NCI-H2171 (cell line): ENCODE data around the gene C3orf20.
"Not testable (repeated sequence)": the region's sequence is repeated elsewhere in the genome, so short reads cannot be mapped to it uniquely, and the experiment has no call there.

Experiments used
- DNase-seq: peaks from one replicate; lab custom pipeline; 2025; lab: John Stamatoyannopoulos, UW

C3orf20 gene

GRCh38 chr3:14650193-14650592 is 24.7 kb upstream of the C3orf20 start:
- no peak for DNase-seq

DNA sequence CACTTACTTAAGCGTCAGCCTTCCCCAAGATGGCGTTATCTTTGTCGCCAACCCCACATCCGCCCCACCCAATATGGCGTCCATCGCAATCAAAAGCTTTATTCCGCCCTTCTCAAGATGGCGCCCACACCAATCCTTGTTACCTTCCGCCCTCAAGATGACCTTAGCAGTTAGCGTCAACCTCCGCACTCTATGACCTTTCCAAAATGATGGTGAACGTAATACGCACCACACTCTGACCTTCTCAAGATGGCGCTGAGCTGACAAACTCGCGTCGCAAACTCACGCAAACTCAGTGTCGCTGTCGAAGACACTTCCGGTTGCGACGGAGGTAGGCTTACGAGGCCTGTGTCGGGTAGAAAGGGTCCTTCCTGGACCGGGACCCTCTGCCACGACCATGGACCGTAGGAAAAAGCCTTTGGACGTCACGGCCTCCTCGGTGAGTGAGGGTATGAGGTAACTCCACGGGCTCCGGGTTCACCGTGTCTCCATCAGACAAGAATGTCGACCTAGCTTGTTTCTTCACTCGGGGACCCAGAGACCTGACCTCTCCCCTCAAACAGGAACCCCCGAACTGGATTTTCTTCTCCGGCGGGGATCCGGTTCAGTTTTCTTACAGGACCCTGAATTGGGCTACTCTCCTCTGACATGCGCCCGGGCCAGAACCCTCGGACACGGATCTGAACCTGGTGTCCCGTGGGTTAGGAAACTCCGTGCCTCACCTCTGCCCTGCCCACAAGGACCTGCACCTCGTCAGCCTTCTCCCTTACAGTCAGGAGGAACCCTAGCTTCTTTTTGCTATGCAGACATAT is 23.3 kb upstream of the C3orf20 start, which contains the start of gene CCDC174:
CCDC174 (plus strand) TSS at position 323 of the 812 bp plus-strand sequence; CDS start at position 398, 75 bp downstream.
- peak; percentile 91 for DNase-seq

- DNase-seq: not testable (repeated sequence)
These were observed 22.5 kb upstream of the C3orf20 start for GRCh38 chr3:14652360-14652907.

DNA sequence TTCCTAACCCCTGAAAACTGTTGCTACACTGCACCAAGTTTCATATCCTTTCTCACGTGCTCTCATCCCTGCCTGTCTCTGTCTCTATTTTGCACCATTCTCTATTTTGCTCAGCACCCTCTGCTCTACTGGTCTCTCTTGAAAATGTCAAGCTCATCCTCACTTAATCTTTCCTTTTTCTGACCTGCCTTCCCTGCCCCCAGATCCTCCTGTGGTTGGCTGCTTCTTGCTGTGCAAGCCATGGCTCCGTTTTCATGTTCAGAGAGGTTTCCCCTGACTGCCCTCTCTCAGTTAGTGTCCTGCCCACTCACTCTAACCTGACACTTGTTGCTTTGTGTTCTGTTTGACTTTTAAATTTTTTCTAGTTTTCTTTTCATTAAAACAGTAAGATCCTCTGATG is 17.4 kb upstream of the C3orf20 start:
- no peak for DNase-seq

DNA sequence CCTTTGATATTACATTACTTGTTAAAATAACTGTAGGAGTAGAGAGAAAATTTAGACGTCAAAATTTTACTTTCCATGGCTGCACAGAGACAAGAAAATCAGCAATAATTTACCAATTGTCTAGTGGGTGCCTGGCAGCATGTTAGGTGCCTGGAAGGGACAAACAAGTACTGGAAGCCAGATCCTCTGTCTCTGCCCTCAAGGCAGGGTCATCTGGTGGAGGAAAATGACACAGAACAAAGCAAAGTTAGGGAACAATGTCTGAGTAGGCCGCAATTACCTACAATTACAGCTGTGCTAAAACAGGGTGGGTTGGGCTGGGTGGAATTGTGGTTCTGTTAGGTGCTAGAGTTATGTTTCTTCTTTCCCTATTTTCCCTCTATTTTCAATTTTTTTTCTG is 16.0 kb upstream of the C3orf20 start:
- no peak for DNase-seq

DNA sequence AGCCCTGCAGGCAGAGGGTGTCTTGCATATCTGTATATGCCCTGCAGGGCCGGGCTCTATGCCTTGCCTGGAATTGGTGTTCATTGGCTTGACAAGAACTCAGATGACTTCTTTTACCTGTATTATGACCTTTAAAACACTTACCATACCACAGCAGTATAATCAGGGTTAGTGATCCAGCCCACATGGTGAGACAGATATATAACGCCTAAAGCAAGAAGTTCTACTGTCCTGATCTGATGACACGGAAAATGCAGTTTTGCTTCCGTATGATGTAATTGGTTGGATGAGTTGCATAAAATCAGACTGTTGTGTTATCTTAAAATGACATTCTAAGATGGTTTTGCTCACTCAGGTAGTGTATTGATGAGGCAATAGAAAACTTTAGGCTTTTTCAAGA is 14.0 kb upstream of the C3orf20 start:
- DNase-seq: no peak

DNA sequence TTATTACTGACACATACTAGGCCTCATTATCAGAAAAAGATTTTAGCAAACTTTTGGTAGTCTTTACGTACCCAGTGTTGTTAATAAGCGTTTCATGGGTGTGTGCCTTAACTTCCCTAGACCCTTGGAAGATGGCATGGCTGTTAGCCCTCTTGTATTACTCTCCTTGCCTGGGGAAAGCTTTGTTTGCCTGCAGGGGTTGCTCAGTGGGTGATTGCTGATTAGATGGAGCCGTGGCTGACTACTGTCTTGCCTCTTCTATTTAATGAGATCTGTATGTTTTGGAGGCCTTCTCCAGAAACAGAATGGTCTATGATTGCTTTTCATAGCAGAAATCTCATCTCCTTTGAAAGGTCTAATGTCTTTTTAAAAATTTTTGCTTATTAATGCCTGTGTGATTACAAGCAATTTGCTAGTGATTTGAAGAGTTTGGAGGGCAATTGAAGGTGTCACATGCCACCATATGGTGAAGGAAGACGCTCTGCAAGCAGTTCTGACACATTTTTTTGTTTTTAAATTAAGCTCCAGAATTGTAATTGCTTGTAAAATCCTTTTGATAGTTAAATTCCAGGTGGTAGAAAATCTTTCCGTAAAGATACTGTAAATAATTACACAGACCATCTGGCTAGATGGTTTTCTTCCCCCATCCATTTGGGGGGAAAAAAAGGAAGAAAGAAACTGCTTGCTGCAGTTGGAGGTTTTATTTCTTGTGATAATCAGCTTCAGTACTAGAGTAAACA is 11.4 kb upstream of the C3orf20 start:
- no peak for DNase-seq

- DNase-seq: no peak
These were observed 10.8 kb upstream of the C3orf20 start for GRCh38 chr3:14664170-14664569.

- no peak for DNase-seq
These were observed 2.4 kb upstream of the C3orf20 start for GRCh38 chr3:14672588-14672987.

DNA sequence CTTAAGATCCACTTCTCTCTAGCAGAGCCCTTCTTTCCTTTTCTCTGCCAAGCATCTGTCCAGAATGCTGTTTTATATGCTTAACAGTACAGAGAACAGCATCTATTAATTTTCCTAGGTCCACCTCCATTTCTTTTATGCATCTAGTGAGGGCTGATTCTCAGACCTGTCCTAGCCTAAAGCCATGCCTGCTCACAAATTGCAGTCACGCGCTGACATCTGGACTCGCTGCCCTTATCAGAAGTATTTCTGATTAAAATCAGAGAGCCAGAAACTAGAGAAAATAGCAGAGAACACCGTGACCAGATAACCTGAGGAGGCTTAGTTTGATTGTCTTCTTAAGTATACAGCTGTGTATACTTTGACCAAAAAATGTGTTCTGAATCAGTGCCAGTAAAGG is 1.9 kb downstream of the C3orf20 start:
- DNase-seq: no peak

DNA sequence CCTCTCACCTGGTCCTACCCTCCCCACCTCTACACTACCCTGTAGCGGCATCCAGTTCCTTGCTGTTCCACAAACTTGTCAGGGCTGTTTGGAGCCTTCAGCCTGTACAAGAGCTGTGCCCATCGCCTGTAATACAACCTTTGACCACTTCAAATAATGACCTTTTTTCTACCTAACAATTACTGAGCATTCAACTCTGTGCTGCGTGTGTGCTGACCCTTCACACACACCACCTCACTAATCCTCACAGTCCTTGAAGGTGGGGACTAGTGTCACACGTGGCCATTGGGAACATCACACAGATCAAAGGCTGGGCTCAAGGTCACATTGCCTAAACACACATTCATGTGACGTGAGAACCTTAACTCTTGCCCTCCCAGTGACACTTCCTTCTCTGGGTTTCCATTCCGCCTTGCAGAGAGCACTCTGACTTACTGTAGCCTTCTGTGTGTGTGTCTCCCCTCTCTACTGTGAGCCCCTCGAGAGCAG is 3.1 kb downstream of the C3orf20 start:
- DNase-seq: no peak

GRCh38 chr3:14680115-14680514 is 5.2 kb downstream of the C3orf20 start:
- DNase-seq: no peak

DNA sequence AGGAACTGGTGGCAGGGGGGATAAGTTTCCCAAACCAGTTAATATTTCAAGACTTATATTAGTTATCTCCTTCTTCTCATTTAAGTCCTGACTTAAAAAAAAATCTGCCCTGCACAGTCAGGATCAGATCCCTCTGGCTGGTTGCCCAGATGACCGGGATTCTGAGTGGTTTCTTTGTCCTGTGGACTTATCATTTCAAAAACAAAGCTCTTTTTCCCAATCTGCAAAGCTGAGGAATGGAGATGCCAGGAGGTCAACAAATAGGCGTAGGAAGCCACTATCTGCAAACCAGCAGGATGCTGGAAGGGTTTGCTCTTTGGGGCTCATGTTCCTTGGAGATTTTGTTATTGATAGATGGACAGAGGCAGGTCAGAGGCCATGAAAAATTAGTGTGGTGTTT is 5.8 kb downstream of the C3orf20 start:
- no peak for DNase-seq

DNA sequence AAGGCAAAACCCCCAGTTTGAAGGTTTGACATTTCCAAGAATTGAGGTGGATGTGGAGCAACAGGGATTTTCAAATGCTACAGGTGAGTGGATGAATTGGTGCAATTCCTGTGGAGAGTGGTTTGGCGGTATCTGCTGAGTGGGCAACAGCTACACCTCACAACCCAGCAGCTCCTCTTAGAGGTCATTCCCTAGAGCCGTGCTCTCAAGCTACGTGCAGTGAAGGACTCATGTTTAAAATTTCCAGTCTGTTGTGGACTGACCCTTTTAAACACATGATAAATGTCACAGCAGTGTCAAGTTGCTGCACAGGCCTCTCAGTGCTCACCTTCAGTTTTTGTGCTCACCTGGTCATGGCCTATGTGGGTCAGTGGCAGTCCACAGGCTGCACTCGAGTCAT is 9.5 kb downstream of the C3orf20 start:
- DNase-seq: no peak

DNA sequence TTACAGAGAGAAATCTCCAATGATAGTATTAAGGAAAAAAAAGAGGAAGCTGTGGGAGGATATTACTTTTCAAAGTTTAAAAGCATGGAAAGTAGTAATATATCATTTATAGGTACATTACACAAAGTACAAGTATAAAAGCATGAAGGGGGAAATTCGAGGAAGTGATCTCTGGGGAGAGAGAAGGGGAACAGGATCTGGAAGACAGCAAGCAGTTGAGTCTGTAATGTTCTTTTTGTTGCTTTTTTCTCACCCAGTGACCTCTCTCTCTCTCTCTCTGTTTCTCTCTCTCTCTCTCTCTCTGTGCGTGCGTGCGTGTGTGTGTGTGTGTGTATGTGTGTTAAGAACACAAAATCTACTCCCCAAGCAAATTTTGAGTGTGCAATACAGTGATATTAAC is 10.2 kb downstream of the C3orf20 start:
- no peak for DNase-seq

DNA sequence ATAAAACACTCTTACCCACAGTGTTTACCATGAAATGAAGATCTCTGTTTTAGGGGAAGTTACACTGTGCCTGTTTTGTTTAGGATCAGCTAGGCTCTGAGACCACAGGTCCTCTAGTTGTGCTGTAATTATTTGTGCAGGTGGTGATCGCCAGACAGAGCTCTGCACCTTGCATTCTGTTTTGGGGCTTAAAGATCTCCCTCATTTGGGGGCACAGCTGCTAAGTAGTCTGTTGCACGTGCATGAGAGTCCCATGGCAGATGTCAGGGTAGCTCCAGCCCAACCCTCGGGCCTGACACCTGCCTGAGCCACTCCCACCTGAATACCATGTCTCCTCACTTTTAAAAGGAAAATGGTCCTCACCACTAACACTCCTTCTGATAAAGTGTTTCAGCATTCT is 12.4 kb downstream of the C3orf20 start:
- no peak for DNase-seq

DNA sequence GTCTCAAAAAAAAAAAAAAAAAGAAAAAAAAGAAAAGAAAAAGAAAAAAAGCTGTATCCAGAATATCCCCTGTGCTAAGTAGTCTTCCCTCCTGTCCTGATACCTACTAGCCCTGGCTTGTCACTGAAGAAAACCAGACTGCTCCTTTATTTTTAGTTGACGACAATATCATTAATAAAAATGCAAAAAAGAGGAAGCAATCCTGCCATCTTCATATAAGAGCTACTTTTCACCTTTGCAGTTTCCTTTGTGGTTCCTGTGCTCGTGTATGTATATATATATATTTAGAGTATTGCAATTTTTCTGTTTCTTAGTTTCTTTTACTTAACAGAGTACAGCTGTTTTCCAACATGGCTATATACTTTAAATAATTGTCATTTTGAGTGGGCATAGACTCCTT is 13.6 kb downstream of the C3orf20 start:
- DNase-seq: no peak

GRCh38 chr3:14689247-14689980 is 14.5 kb downstream of the C3orf20 start:
- no peak for DNase-seq

- no peak for DNase-seq
These were observed 16.3 kb downstream of the C3orf20 start for GRCh38 chr3:14691239-14691638.

GRCh38 chr3:14691719-14692118 is 16.8 kb downstream of the C3orf20 start:
- DNase-seq: no peak

DNA sequence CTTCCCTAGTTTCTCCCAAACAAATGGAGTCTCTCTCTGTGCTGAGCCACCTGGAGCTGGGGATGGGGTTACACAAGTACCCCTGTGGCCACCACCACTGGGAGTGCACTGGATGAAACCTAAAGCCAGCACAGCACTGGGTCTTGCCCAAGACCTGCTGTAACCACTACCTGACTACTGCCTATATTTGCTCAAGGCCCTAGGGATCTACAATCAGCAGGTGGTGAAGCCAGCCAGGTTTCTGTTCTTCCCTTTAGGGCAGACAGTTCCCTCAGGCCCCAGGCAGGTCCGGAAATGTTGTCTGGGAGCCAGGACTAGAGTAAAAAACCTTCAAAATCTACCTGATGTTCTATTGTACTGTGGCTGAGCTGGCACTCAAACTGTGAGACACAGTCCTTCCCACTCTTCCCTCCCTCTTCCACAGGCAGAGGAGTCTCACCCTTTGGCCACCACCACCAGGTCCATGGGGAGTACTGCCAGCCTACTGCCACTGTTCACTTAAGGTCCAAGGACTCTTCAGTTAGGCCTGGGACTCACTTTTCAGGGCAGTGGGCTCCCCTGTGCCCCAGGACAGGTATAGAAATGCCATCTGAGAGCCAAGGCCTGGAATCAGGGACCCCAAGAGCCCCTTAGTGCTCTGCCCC is 23.8 kb downstream of the C3orf20 start:
- no peak for DNase-seq

DNA sequence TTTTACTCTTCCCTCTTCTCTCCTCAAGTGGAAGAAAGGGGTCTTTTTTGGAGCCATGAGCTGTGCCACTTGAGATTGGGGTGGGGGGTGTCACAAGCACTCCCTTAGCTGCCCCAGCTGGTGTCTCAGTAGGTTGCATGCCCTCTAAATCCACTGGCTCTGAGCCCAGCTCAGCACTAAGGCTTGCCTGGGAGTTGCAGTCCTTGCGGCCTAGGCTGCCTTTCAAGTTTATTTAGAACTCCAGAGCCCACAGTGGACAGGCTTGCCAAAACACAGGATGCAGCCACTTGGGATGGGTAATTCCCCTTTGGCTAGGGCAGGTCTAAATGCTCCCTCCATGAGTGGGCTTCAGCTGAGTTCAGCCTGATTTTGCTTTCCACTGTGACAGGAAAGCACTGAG is 24.7 kb downstream of the C3orf20 start:
- no peak for DNase-seq
